ENCODE data around the gene FBLN5.

DNA sequence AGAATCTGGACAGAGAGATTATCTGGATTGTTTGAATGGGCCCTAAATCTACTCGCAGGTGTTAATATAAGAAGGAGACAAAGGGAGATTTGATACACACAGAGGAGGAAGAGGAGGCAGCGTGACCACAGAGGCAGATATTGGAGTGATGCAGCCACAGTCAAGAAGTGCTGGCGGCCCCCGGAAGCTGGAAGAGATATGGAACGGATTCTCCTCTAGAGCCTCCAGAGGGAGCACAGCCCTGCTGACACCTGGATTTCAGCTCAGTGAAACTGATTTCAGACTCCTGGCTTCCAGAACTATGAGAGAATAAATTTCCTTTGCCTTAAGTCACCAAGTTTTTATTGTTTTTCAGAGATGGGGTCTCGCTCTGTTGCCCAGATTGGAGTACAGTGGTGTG is 71.0 kb downstream of the FBLN5 start:
- TF ChIP-seq SP1 (IDR thresholded peaks at IDR 0.05) (no peak), FOXK2 (IDR thresholded peaks at IDR 0.05) (no peak), HDGF (IDR thresholded peaks at IDR 0.05; ENCODE audit: borderline replicate concordance) (no peak), TARDBP (IDR thresholded peaks at IDR 0.05) (no peak), FOXM1 (IDR thresholded peaks at IDR 0.05; ENCODE audit: borderline replicate concordance) (no peak), CTBP1 (IDR thresholded peaks at IDR 0.05; ENCODE audit: borderline replicate concordance) (no peak), PKNOX1 (IDR thresholded peaks at IDR 0.05) (no peak)
